GM21360 (cell line): ENCODE data around the gene WFS1.

Experiments used
- ATAC-seq: cut with Tn5 transposase; IDR thresholded peaks from one replicate; pipeline ENCODE4 v1.9.1; 2021; ENCODE audit warnings: mild to moderate bottlenecking, moderate library complexity; ENCODE audit not compliant: unreplicated experiment

WFS1 gene

DNA sequence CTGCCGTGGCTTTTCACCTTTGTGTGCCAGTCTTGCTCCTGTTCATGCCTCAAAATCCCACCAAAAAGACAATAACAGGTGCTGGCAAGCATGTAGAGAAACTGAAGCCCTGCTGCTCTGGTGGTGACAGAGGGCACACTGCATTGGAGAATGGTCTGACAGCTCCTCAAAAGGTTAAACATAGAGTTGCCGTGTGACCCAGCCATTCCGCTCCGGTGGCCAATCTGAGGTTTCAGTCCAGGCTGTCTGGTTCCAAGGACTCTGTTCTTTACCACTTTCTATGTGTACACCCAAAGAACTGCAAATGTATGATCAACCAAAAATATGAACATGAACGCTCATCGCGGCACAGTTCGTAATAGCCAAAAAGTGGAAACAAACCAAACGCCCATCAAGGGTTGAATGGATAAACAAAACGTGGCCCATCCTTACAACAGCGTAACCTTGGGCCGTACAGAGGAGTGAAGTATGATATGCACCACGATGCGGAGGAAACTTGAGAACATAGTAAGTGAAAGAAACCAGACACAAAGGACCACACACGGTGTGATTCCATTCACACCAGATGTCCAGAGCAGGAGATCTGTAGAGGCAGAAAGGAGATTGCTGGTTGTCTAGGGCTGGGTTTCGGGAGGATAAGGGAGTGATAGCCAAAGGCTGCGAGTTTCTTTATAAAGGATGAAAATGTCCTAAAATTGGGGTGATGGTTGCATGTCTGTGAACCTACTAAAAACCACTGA lies 33.6 kb upstream of the WFS1 start:
- ATAC-seq: no peak

DNA sequence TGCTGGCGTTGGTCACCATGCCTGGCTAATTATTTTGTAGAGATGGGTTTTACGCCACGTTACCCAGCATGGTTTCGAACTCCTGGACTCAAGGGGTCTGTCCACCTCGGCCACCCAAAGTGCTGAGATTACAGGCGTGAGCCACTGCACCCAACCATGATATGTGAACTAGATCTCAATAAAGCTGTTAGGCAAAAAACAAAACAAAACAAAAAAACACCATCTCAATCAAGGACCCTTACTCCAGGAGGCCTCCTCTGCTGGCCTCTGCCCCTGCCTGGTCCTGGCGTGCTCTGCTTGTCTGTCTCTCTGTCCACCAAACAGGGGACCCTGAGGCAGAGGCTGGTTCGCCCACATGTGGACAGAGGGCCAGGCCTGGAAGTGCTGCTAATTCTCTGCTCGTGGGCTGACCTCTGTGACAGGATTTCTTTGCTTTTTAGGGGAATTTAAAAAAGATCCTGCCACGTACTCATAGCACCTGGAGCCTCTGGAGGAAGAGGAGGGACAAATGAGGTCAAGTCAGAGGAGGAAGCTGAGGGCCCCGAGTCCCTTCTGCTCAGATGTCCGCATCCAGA lies 32.7 kb upstream of the WFS1 start:
- no peak for ATAC-seq

DNA sequence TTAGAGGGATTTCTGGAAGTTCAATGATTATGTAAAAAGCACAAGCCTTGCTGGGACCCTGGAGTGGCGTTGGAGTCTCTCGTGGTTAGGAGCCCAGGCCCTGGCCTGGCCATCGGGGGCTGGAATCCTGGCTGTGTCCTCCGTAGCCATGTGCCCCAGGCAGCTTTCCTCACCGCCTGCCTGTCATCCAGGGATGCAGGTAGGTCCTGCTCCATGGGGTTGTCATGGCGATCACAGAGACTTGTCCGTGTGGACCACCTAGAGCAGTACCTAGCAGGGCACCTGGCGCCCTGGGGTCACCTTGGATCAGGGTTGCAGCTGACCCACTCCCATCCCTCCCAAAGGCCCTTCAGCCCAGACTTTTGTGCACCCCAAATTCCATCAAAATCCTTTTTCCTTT lies 30.2 kb upstream of the WFS1 start:
- no peak for ATAC-seq

DNA sequence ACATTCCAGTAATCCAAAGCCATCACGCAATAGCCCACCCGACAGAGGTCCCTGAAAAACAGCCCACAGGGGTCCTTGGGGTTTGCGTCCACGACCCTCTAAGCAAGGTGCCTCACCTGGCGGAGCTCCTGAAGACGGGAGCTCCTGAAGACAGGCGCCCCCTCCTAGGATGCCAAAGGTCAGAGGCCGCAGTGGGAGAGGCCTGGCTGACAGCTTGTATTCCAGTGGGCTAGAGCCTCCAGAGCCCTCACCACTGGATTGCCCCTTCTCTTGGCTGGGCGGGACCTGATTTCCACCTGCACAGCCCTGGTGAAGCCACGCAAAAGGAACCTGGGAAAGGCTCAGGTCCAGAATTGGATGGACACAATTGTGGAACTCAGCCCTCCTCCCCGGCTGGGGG lies 29.7 kb upstream of the WFS1 start:
- no peak for ATAC-seq

DNA sequence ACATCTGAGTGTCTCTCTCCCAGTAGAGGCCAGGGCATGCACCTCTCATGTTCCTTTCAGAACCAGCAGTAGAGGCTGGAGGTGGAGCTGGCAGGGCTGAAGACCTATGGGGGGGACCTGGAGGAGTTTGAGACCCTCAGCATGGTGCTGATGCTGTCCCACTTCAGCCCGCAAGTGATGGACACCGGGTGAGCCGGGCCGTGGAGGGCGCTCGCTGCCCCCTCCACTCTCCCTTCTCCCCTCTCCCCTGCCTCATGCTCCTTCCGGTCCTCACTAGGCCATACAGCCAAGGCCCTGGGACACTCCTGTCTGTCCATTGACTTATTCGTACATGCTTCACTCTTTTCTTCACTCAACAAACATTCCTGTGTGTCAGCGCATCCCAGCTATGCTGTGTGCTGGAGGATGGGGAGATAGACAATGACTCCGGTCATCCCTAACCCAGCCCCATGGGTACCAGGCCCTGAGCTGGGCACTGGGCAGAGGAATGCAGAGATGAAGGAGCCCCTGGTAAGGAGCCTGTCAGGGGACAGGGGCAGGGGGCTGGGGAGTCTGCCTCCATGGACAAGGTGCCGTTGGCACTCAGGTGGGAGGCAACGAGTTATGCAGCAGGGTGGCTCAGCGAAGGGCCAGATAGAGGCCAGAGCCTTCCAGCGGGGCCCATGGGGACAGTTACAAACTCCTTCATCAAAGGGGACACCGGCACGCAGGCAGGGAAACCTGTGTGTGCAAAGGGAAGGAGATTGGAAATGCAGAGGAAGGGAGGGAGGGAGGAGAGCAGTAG lies 28.4 kb upstream of the WFS1 start:
- no peak for ATAC-seq

DNA sequence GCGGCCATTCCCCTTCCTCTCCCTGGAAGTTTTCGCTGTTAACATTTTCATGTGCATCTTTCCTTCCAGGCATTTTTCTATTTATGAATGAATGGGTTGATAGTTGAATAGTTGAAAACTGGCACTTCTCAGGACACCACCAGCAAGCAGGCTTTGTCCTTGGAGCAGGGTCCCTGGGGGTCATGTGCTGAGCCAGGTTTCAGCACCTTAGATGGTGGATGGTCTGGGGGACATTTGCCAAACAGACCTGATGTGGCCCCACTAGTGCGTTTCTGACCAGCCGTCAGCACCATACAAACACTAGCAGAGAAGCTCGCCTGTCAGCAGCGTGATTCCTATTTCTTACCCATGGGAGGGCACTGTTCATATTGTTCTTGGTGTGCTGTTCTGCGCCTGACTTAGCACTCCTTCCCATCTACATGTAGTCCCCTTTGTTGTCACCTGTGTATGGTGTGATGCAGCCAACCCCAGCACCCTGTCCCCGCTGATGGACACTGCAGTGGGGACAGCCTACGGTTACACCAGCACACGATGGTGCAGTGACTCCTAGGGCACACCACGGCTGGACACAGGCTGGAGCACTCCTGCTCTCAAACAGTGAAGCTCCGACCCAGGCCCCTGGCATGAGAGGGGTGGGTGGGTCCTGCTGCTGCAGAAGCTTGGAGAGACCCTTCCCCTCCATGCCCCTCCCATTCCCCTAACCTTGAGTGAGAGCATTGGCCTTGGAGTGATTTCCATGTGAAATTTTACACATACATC lies 27.2 kb upstream of the WFS1 start:
- no peak for ATAC-seq

DNA sequence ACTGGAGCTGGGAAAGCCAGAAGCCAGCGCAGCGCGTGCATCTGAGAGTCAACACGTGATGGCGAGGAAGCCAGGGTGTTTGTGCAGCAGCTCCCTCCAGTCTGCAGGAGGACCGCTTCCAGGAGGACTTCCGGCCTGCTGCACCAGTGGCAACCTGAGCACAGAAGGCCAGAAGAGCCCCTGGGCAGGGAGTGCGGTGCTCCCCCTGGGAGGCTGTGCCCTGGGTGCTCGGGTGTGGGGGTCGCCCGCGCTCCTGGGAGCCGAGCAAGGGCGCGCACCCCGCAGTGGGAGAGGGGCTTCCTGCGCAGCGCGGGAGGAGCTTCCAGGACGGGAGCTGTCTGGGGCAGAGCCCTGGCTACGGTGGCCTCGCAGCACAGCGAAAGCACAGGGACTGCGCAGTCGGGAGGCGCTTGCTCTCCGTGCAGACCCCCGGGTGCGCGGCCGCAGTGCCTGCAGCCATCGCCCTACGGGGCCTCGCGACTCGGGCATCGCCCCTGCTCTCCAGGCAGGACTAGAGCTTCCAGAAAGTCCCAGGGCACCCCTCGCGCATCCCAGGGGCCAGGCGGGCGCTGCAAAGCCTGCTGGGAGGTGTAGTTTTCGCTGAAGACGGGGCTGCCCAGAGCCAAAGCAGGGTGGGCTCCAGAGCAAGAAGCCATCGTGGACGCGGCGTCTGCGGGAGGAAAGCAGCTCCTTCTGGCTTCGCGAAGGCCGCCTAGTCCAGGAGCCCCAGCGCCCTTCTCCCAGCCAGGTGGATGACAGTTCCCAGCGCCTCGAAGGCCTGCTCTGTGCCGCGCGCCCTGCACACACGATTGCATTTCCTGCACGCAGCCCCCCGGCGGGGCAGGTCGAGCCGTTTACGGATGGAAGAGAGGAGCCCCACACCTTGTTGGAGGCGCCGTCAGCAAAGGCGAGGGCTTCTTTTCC lies 24.1 kb upstream of the WFS1 start:
- ATAC-seq: no peak

DNA sequence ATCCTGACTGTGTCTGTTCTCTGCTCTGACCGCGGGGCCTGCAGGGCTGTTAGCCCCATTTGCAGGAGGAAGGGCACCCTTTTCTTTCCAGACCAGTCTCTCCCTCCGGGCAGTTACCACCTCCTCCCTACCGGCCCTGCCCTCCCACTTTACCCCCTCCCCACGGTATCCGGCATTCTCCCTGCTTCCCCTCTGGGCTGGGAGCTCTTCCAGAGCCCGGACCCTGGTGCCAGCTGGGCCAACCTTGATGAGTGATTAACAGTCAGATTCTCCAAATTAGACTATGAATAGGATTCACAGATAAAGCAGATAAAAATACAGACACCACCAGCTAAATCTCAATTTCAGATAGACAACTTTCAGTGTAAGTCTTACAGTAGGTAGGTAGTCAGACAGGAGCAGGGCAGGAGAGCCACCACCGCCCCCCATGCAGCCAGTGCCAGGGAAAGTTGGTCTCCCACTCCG lies 23.4 kb upstream of the WFS1 start:
- ATAC-seq: no peak

DNA sequence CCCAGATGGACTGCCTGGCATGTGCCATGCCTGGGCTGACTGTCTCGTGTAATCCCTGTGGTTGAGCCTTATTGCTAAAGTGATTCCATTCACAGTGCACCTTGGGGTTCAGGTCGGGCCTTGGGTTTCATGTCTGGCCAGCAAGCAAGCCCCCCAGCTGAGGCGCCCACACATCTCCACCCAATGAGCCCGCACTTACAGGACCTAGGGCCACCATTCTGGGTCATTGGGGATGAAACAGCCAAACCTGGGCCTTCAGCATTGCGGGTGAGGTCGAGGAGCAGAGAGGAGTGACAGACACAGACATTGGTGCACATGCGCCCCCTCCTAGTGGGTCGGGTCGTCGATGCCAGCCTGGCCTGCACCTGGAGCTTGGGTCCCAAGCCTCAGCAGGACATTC lies 21.3 kb upstream of the WFS1 start:
- ATAC-seq: no peak

DNA sequence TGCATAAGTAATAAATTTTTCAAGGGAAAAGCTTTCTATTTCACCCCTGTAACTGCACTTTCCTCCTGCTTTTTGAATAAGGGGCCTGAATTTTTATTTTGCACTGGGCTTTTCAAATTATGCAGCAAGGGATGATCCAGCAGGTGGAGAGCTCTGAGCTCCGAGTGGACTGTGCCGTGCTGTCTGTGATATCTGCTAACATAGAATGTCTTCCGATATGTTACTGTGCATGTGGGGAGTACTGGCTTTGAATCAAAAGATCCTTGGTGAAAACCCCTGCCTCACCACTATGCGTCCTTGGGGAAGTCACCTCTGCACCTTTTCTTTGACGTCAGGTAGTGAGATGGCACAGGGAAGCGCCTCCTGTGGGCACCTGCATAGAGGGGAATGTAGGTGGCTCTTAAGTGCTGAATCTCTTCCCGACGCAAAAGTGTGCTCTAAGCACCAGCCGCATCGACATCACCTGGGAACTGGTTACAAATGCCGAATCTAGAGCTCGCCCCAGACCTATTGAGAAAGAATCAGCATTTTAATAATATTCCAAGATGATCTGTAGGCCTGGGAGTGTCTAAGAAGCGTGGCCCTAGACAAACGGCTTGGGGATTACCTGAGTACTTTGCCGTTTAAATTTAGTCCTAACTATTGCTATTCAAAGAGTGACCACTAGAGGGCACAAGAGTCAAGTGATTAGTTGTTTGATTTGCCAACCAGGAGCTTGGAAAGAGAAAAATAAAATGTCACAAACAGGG lies 19.2 kb upstream of the WFS1 start:
- ATAC-seq: no peak

DNA sequence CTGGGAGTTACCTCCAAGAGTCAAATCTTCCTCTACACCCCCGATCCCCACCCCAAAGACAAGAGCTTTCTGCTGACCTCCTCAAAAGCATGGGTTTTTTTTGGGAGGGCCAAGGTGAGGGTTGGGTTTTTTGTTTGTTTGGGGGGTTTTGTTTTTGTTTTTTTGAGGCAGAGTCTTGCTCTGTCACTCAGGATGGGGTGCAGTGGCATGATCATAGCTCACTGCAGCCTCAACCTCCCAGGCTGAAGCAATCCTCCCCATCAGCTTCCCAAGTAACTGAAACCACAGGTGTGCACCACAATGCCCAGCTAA lies 18.7 kb upstream of the WFS1 start:
- ATAC-seq: no peak

DNA sequence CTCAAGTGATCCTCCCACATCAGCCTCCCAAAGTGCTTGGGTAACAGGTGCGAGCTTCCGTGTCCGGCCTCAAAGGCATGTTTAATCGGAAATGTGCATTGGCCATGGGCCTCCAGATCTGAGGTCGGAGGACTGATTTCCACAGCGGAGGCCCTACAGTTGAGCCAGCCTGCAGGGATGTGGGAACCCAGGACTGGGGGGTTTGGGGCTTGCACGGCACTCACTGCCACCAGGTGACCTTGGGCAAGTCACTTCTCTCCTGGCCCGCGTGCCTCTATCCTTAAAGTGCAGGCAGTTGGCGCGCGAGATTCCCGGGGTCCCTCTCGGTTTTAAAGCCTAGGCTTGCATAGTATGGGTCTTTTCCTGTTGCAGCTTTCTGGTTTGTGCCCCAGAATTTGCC lies 18.3 kb upstream of the WFS1 start:
- ATAC-seq: no peak

DNA sequence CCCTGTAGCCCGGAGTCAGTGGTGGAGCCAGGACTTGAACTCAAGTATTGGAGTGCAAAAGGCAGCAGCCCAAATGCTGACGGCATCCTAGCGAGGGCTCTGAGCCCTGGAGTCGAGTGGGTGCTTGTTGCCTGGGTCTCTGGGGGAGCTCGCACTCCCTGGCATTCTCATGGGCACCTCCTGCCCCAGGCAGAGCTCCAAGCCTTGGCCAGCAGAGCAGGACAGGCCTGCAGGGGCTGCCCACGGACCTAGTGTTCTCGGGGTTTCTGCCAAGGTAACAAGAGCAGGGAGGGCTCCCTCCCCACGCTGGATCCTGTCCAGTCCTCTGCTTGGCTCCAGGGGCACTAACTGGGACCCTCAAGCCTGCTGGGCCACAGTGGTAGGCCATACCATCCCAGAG lies 17.6 kb upstream of the WFS1 start:
- no peak for ATAC-seq

DNA sequence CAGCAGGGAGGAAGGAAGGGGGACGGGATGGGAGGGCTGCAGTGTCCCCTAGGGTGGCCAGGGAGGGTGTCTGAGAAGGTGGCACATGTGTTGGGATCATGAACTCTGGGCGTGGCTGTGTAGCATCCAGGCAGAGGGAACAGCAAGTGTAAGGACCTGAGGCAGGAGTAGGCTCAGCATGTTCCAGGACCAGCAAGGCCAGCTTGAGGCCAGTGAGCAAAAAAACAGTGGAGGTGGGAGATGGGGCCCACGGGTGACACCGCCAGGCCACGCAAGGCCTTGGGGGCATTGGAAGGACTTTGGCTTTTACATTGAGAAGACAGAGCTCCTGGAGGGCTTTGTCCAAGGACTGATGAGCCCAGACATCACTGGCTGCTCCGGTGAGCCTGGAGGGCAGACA lies 16.5 kb upstream of the WFS1 start:
- no peak for ATAC-seq

DNA sequence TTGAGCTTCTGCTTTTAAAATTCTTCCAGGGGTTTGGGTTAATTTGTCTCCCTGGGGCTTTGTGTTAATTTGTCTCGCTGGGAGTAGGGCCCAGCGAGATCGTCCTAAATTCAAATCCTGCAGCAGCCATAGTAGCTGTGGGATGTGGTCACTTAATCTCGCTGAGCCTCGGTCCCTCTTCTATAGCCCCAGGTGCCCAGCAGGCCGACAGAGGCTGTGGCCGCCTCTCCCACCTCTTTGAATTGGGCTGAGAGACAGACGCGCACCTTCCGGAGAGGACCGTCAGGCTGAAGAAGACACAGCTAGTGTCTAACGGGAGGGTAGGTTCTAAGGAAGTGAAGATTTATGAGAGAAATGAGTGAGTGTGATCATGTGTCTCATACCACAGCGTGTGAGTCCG lies 15.7 kb upstream of the WFS1 start:
- ATAC-seq: no peak

DNA sequence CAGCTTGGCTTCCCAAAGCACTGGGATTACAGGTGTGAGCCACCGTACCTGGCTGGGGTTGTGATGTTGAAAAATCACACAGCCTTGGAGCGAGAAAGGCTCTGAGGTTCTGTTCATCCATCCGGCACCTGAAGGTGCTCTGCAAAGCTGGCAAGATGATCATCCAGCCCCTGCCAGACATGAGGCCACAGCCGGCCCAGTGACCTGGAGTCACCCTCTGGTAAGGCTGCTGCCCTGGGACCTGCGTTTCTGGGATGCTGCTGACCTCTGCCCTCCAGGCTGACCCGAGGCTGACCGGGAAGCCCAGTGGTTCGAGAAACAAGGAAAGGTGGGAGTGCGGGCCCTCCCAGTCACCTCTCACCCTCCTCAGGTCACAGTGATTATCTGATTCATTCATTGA lies 13.5 kb upstream of the WFS1 start:
- no peak for ATAC-seq

DNA sequence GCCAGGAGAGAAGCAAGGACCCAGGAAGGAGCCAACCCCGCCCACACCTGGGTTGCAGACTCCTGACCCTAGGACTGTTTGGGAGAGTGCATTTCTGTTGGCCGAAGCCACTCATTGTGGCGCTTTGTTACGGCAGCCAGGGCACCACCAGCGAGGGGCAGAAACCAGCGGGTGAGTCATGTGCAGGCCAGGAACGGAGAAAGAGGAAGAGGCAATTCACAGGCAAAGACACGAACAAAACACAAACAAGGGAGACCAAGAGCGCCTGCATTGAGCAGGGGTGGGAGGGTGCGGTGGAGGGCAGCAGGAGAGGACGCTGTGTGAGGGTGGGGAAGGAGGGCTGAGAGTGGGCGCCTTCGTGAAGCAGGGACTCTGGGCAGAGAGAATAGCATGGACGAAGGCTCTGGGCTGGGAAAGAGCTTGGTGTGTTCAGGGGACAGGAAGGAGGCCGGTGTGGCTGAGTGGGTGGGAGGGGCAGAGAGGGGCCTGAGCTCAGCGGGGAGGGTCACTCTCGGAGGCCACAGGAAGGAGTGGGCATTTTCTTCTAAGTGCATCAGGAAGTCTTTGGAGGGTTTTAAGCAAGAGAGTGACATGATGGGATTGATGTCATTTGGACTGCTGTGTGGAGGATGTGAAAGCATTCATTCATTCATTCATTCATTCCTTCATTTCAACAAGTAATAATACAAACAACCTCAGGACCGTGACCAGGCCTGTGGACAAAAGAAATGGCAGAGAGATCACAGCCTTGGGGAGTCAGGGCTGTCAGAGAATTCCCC lies 12.2 kb upstream of the WFS1 start:
- no peak for ATAC-seq

DNA sequence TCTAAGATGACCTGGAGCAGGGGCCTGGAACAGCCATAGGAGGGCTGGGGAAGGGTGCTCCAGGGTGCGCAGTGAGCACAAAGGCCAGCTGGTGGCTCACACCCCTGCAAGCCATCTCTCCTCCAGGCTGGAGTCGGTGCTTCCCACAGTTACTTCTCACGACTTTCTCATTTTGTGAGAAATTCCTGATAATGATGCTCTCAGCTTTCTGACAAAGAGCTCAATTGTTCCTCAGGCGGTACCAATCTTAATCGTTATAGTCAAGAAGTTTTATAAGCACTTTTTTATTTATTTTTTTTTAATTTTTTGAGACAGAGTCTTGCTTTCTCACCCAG lies 11.7 kb upstream of the WFS1 start:
- ATAC-seq: no peak

DNA sequence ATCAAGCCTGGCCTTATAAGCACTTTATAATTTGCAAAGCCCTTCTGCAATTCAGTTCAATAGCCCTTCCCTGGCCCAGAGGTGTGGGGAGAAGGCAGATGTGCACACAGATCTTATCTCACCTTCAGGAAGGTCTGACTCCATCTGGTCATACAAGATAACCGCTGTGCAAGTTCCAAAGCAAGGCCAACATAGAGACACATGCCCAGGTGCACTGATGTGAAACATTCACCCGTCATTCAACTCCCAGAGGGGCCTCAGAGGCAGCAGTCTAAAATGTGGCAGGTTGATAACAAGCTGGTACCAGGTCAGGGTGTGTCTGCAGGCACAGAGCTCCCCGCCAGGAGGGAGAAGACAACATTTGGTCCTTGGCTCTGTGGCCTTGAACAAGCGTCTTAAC lies 10.9 kb upstream of the WFS1 start:
- no peak for ATAC-seq
